Stimulated activated CD8-positive, alpha-beta memory T cell treated with anti-CD3 and anti-CD28 coated beads, Interleukin-12 subunit alpha, Interleukin-12 subunit beta, amount 100 ng/mL, for 4 hours (primary cell): ENCODE measurements around the gene SPTBN4.
"Not testable (repeated sequence)": the region's sequence is repeated elsewhere in the genome, so short reads cannot be mapped to it uniquely, and the experiment has no call there.

Experiments used
- DNase-seq: peaks from one replicate; pipeline ENCODE4 v3.0.0-alpha.2; 2020; ENCODE audit warnings: low read depth

SPTBN4 gene

DNA sequence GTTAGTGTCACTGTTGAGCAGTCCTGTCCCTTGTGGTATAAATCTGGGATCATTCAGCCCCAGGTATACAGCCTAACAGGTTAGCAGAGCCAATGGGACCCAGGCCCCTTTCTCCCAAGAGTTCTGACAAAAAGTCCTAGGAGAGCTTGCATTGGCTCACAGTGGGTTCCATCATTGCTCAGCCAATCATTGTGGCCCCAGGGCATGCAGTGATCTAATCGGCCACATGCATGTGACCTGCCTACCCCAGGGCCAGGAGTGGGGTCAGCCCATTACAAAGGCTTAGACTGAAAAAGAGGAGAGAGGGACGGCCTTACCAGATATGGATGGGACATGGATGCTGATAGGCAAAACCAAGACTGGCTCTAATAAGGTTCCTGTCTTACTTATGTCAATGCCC, 41.1 kb downstream of the SPTBN4 start:
- no peak for DNase-seq

DNA sequence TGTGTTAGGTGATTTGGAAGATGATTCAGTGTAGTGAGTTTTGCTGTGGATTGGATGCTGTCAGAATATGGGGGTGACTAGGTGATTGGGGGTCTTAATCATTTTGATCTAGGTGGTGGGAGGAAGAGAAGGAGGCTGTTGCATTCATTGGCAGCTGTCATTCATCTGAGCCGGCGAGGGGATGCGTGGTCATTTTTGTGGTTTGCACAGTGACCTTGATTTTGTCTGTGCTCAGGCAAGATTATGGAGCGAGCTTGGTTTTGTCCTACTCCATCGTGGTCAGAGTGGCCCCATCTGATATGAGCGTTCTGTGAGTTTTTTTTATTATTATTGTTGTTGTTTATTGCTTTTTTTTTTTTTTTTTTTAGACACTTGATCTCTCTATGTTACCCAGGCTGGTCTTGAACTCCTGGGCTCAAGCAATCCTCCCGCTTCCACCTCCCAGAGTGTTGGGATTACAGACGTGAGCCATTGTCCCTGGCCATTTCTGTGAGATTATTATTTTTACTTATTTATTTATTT, 42.0 kb downstream of the SPTBN4 start:
- no peak for DNase-seq

DNA sequence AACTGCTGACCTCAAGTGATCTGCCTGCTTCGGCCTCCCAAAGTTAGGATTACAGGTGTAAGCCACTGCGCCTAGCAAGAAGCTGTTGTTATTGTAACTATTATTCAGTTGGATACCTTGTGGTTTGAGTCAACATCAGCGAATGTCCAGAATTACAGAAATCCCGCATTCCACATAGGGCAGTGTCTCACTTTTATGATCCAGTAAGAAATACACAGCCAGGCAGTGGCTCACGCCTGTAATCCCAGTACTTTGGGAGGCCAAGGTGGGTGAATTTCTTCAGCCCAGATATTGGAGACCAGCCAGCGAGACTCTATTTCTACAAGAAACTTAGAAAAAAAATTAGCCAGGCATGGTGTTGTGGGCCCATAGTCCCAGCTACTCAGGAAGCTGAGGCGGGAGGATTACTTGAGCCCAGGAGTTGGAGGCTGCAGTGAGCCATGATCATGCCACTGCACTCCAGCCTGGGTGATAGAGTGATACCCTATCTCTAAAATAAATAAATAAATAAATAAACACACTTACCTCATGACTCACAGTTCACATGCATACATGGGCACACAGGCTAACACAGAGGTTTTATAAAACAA, 43.8 kb downstream of the SPTBN4 start:
- DNase-seq: no peak

DNA sequence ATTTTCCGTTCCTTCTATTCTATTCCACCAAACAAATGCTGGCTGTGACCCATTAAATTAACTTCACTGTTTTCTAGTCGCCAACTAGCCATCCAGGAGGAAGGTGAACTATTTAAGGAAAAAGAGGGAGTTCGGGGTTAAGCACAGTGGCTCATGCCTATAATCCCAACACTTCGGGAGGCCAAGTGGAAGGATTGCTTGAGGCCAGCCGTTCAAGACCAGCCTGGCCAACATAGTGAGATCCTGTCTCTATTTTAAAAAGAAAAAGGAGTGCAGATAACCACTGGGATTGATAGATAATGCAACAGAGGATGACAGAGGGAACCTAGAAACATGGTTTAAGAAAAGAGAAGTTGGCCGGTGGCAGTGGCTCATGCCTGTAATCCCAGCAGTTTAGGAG, 44.7 kb downstream of the SPTBN4 start:
- no peak for DNase-seq

DNA sequence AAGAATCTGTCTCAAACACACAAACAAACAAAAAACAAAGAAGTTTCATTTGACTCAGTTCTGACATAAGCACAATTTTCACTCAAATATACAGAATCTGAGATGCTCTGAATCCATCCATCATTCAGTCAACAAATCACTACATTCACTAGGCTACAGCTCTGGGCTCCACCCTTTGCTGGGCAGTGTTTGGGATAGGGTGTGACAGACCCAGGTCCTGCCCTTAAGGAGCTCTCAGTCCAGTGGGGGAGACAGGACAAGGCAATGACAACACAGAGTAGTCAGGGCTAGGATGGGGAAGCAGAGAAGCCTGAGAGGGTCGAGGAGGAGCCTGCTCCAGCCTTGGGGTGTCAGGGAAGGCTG, 45.3 kb downstream of the SPTBN4 start:
- no peak for DNase-seq

DNA sequence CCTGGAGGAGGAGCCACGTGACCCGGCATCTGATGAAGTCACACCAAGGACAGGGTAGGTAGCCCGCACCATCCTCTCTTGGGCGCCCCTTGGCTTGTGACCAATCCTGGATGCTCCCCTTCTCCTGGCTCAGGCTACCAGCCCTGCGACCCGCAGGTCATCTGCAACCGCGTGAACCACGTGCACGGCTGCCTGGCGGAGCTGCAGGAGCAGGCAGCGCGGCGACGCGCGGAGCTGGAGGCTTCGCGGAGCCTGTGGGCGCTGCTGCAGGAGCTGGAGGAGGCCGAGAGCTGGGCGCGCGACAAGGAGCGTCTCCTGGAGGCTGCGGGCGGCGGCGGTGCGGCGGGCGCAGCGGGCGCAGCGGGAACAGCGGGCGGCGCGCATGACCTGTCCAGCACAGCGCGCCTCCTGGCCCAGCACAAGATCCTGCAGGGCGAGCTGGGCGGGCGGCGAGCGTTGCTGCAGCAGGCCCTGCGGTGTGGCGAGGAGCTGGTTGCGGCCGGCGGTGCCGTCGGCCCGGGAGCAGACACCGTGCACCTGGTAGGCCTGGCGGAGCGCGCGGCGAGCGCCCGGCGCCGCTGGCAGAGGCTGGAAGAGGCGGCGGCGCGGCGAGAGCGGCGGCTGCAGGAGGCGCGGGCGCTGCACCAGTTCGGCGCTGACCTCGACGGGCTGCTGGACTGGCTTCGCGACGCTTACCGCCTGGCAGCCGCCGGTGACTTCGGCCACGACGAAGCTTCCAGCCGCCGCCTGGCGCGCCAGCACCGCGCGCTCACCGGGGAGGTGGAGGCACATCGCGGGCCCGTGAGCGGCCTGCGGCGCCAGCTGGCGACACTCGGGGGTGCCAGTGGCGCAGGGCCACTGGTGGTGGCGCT, 45.9 kb downstream of the SPTBN4 start:
- no peak for DNase-seq

DNA sequence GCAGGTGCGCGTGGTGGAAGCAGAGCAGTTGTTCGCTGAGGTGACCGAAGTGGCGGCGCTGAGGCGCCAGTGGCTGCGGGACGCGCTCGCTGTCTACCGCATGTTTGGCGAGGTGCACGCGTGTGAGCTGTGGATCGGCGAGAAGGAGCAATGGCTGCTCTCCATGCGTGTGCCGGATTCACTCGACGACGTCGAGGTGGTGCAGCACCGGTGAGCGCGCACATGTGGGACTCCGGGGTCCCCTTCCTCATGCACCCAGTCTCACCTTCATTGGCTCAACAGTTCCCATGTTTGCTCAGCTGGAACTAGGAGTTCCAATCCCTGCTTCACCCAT, 46.5 kb downstream of the SPTBN4 start:
- no peak for DNase-seq

DNA sequence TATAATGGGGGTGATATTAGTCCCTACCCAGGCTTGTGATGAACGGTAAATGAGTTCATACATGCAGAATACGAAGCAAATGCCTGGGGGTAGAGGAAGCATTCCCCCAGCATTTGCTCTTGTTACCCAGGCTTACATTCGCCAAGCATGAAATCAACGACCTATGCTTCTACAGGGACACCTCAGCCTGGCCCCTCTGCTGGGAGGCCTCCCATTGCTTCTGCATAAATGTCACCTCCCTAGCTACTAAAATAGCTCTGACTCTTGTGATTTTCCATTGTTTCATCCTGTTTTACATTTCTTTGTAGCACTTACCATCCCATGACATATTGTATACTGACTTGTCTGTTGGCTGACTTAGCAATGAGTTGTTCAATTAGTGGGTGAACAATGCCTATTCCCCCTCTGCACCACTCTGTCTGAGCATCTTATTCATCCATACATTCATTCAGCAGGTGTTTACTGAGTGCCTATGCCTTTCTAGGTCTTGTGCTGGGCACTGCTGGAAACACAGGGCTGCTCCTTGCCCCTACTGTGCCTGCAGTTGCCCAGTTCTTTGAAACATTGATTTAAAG, 47.0 kb downstream of the SPTBN4 start:
- no peak for DNase-seq

DNA sequence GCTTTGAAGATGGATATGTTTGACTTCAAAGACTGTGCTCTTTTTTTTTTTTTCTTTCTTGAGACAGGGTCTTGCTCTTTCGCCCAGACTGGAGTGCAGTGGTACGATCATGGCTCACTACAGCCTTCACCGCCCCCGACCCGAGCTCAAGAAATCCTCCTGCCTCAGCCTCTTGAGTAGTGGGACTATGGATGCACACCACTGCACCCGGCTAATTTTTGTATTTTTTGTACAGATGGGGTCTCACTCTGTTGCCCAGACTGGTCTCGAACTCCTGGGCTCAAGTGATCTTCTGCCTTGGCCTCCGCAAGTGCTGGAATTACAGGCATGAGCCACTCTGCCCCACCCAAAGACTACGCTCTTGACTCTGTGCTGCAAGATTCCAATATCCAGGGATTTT, 50.4 kb downstream of the SPTBN4 start:
- no peak for DNase-seq

DNA sequence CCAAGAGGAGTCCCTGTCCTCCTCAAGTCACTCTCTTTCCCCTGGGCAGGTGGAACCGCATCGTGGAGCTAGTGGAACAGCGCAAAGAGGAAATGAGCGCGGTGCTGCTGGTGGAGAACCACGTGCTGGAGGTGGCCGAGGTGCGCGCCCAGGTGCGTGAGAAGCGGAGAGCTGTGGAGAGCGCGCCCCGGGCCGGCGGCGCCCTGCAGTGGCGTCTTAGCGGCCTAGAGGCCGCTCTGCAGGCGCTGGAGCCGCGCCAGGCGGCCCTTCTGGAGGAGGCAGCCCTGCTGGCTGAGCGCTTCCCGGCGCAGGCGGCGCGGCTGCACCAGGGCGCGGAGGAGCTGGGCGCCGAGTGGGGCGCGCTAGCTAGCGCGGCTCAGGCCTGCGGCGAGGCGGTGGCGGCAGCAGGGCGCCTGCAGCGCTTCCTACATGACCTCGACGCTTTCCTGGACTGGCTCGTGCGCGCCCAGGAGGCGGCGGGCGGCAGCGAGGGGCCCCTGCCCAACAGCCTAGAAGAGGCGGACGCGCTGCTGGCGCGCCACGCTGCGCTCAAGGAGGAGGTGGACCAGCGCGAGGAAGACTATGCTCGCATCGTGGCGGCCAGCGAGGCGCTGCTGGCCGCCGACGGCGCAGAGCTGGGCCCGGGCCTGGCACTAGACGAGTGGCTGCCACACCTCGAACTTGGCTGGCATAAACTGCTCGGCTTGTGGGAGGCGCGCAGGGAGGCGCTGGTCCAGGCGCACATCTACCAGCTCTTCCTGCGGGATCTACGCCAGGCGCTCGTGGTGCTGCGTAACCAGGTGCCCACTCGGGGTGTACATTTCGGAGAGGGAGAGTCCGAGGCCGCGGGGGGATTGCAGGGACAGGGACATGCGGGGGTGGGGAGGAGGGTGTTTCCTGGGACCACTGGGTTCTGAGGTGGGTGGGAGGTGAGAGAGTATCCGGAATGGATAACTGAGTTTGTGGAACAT, 52.8 kb downstream of the SPTBN4 start:
- DNase-seq: no peak

DNA sequence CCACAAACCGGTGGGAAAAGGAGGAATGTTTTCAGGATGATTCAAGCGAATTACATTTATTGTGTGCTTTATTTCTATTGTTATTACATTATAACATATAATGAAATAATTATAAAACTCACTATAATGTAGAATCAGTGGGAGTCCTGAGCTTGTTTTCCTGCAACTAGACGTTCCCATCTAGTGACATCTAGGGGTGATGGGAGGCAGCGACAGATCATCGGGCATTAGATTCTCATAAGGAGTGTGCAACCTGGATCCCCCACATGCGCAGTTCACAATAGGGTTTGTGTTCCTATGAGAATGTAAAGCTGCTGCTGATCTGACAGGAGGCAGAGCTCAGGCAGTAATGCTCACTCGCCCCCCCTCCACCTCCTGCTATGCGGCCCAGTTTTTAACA, 54.5 kb downstream of the SPTBN4 start:
- no peak for DNase-seq

DNA sequence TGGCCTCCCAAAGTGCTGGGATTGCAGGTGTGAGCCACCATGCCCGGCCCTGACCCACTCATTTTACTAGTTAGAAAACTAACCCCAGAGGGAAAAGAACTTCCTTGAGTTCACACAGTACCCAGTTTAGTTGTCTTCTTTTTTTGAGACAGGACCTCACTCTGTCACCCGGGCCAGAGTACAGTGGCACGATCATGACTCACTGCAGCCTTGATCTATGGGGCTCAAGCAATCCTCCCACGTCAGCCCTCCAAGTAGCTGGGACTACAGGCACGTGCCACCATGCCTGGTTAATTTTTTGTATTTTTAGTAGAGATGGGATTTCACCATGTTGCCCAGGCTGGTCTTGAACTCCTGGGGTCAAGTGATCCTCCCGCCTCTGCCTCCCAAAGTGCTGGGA, 55.1 kb downstream of the SPTBN4 start:
- DNase-seq: not testable (repeated sequence)

DNA sequence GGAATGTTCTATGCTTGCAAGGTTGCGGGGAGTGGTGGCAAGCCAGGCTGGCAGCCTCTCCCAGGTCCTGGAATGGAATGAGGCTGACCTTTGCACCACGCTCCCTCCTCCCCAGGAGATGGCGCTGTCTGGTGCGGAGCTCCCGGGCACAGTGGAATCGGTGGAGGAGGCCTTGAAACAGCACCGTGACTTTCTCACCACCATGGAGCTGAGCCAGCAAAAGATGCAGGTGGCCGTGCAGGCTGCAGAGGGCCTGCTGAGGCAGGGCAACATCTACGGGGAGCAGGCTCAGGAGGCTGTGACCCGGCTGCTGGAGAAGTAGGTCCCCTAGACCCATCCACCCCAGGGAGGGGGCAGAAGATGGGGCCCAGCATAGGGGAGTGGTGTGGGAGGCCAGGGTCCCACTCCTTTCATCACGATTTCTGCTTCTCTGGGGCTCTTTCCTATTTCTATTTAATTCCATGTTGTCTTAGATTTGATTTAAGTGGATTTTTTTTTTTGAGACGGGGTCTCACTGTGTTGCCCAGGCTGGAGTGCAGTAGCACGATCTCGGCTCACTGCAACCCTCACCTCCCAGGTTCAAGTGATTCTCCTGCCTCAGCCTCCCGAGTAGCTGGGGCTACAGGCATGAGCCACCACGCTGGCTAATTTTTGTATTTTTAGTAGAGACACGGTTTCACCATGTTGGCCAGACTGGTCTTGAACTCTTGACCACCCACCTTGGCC, 56.7 kb downstream of the SPTBN4 start:
- no peak for DNase-seq

DNA sequence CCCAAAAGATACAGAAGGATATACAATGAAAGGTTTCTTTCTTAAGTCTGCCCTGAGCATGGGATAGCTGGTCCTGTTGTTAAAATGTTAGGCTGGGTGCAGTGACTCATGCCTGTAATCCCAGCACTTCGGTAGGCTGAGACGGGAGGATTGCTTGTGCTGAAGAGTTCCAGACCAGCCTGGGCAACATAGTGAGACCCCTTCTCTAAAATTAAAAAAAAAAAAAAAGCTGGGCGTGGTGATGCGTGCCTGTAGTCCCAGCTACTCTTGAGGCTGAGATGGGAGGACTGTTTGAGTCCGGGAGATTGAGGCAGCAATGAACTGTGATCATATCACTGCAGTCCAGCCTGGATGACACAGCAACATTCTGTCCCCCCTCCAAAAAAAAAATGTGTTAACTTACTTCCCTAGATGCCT, 57.3 kb downstream of the SPTBN4 start:
- no peak for DNase-seq

DNA sequence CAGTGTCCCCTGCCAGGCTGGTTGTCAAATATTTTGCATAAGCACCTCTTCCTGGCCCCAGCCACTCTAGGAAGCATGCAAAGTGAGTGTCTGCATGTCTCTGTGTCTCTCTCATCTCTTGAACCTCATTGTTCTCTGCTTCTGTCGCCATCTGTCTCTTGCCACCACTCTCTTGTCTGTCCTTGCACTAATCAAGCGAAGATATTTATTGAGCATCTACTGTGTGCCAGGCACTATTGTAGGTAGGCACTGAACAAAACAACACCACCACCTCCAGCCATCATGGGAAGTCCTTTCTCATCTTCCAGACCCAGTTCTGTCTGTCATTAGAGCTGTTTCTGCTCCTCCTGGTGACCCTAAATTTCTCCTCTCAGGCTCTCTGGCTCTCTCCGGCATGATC, 57.9 kb downstream of the SPTBN4 start:
- DNase-seq: no peak

DNA sequence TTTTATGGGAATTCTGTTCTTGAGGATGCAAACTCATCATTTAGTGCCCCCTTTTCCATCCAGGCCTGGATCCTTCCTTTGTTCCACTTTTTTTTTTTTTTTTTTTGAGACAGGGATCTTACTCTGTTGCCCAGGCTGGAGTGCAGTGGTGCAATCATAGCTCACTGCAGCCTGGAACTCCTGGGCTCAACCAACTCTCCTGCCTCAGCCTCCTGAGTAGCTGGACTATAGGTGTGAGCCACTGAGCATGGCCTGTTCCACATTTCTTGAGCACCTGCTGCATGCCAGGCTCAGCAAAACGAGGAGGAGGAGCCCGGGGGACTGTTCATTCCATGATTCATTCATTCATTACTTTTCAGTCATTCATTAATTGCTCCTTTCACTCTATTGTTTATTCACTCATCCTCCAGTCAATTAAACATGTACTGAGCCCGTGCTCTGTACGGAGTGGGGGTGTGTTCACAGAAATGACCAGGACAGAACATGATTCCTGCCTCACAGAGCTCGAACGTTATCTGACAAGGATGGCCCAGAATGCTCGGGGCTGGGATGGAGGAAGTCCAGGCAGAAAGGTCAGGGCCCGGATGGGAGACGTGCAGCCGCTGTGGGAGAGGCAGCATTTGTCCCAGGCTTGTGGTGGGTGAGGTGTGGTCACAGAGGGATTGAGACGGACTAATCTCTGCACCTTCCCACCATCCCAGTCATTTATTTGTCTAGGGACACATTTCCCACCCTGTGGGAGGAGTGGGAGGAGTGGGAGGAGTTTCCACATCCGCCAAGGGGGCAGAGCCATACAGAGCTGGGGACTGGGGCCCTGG, 58.6 kb downstream of the SPTBN4 start:
- no peak for DNase-seq

DNA sequence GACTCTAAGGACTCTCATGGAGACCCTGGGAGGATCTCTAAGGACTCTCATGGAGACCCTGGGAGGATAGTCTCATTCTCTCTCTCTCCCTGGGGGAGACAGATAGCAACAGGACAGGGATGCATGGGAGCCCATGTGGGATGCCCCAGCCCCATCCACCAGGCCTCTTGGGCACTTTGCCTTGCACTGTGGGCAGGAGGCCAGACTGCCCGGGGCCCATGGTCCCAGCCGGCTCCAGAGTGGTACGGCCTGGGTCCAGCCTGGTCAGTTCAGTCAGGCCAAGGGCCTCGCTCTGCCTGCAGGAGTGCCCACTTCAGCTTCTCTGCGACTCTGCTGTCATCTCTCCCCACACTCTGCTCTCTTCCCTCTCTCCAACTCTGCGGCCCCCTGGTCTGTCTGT, 61.3 kb downstream of the SPTBN4 start:
- DNase-seq: no peak

DNA sequence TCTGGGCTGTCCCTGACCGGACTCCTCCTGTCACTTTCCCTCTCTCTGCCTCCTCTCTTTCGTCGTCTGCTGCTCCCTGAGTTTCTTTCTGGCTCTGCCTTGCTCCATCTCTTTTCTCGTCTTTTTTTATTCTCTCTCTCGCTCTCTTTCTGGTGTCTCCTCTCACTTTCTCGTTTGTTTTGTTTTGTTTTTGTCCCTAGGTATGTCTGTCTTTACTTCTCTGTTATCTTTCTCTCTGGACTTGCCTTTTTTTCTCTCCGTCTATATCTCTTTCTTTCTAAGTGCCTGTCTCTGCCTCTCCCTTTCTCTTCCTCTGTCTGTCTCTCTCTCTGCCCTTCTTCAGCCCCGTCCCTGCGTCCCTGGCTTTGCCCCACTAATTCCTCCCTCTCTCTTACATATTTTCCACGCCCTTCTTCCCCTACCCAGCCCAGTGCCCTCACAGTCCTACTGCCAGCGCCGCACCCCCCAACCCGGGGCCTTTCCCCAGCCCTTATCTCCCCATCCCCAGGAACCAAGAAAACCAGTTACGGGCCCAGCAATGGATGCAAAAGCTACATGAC, 61.8 kb downstream of the SPTBN4 start:
- no peak for DNase-seq

DNA sequence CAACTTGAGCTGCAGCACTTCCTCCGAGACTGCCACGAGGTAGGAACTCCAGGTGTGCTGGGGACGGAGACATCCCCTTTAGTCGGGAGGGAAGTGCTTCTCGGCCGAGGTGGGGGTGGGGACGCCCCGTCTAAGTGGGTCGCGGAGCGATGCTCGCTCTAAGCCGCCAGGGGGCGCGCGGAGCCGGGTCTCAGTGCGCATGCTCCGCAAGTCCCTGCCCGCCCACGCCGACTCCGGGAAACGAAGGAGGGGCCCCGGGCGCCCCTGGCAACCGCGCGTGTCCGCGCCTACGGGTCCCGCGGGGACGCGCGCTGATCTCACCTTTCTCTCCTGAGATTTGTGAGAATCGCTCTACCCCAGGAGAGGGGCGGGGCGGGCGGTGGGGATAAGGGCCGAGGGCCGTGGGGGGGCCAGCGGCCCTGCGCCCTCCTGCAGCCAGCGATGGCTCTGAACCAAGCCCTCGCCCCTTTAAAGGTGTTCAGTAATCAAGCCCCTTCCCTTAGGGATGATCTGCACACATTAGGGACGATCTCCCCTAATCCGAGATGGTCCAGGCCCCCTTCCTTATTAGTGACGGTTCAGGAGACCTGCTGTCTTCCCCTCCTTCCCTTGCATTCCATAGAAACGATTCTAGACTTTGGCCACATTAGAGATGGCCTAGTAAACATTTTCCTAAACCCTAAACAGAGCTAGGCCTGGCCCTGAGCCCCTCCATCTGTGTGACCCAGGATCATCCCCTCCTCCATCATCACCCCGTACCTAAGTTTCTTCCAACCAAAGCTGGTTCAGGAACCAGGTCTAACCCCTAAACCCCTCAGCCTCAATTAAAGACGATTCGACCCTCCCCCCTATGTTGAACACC, 62.5 kb downstream of the SPTBN4 start:
- DNase-seq: peak; percentile 78
